OCI-LY1 (cell line): ENCODE results near the gene ADAMTS1.

ENCODE experiments used
- H2AFZ ChIP-seq: fragments of 200-600 bp; sonication (generic), shearing (Covaris generic); 2 replicates; pipeline ENCODE4 v1.6.0; 2014; ENCODE audit warnings: antibody characterized with exemption, mild to moderate bottlenecking, low read length
- H3F3A ChIP-seq: fragments of 200-600 bp; sonication (generic), shearing (Covaris generic); 2 replicates; pipeline ENCODE4 v1.6.0; 2014; ENCODE audit warnings: mild to moderate bottlenecking, antibody characterized with exemption, low read length, moderate library complexity; ENCODE audit not compliant: insufficient read depth
- H3K27ac ChIP-seq: fragments of 200-600 bp; sonication (generic); 2 replicates; pipeline ENCODE4 v1.5.1; 2014; ENCODE audit warnings: low read length, mixed run types, mild to moderate bottlenecking, low read depth; ENCODE audit not compliant: poor library complexity, severe bottlenecking
- H3K27me3 ChIP-seq: fragments of 200-600 bp; sonication (generic); 2 replicates; pipeline ENCODE4 v1.6.0; 2014; ENCODE audit warnings: antibody characterized with exemption, mild to moderate bottlenecking, low read length, moderate library complexity; ENCODE audit not compliant: insufficient read depth
- H3K36me3 ChIP-seq: fragments of 200-600 bp; sonication (generic); 2 replicates; pipeline ENCODE4 v1.6.1; 2014; ENCODE audit warnings: mild to moderate bottlenecking, antibody characterized with exemption, low read length, moderate library complexity, mixed read lengths; ENCODE audit not compliant: insufficient read depth
- H3K4me1 ChIP-seq: fragments of 200-600 bp; sonication (generic); 2 replicates; pipeline ENCODE4 v1.5.1; 2014; ENCODE audit warnings: mild to moderate bottlenecking, low read length, moderate library complexity; ENCODE audit not compliant: insufficient read depth, severe bottlenecking
- H3K4me2 ChIP-seq: fragments of 200-600 bp; sonication (generic), shearing (Covaris generic); 2 replicates; pipeline ENCODE4 v1.6.1; 2014; ENCODE audit warnings: low read length
- H3K4me3 ChIP-seq: fragments of 200-600 bp; sonication (generic); 2 replicates; pipeline ENCODE4 v1.5.1; 2014; ENCODE audit warnings: low read length, low read depth, mild to moderate bottlenecking, mixed read lengths; ENCODE audit not compliant: poor library complexity, severe bottlenecking
- H3K79me2 ChIP-seq: fragments of 200-600 bp; shearing (Covaris generic); 2 replicates; pipeline ENCODE4 v1.6.1; 2016; ENCODE audit warnings: mixed run types, low read length, mixed read lengths; ENCODE audit not compliant: insufficient read depth
- H3K9ac ChIP-seq: fragments of 200-600 bp; sonication (generic), shearing (Covaris generic); 2 replicates; pipeline ENCODE4 v1.6.1; 2014; ENCODE audit warnings: mild to moderate bottlenecking, low read length, mixed read lengths
- H3K9me2 ChIP-seq: fragments of 200-600 bp; sonication (generic), shearing (Covaris generic); 2 replicates; pipeline ENCODE4 v1.6.1; 2014; ENCODE audit warnings: low read depth, mild to moderate bottlenecking, low read length, mixed read lengths
- H3K9me3 ChIP-seq: fragments of 200-600 bp; shearing (Covaris generic); 2 replicates; pipeline ENCODE4 v1.6.1; 2014; ENCODE audit warnings: low read length, mixed read lengths
- H4K20me1 ChIP-seq: fragments of 200-600 bp; sonication (generic), shearing (Covaris generic); 2 replicates; pipeline ENCODE4 v1.6.0; 2016; ENCODE audit warnings: mild to moderate bottlenecking, low read length; ENCODE audit not compliant: insufficient read depth
- EZH2 ChIP-seq: fragments of 200-600 bp; sonication (generic), shearing (Covaris generic); IDR thresholded peaks from 2 replicates; pipeline ENCODE4 v1.8.0; 2017; ENCODE audit warnings: borderline replicate concordance, mixed run types, mild to moderate bottlenecking, antibody characterized with exemption, low read length, moderate library complexity, mixed read lengths
- TF ChIP-seq, protein P1 (sequence below): fragments of 200-600 bp; sonication (generic), shearing (Covaris generic); IDR thresholded peaks from 2 replicates; pipeline ENCODE4 v1.5.1; 2017; ENCODE audit warnings: mild to moderate bottlenecking, antibody characterized with exemption, low read length, moderate library complexity, mixed read lengths

ADAMTS1 gene

DNA sequence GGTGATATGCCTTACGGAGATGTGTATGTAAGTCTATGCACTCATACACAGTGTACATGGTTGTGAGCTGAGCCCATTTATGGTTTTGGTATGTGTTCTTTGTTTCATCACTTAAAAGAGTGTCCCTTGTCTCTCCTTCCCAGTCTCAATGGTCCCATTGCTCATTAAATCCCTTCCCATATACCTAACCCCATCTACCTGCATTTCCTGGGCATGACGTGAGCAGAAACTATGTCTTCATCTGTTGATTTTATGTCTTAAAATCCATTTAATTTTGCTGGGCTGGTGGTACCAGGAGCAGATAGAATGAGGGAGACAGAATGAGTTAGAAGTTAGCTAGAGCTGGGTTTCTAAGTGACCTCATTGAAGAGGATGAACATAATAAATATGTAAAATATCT lies 44.8 kb downstream of the ADAMTS1 start:
- Histone ChIP-seq H3K4me2 (no peak overlapping the region), H3K79me2 (no peaks in the 10 kb centered on the region), H3K9ac (no peak overlapping the region), H3K27me3 (no peaks in the 10 kb centered on the region), H4K20me1 (no peaks in the 10 kb centered on the region), H3K4me1 (no peaks in the 10 kb centered on the region), H3K27ac (no peak overlapping the region), H3F3A (no peaks in the 10 kb centered on the region), H3K36me3 (no peaks in the 10 kb centered on the region), H3K4me3 (no peak overlapping the region), H3K9me3 (no peaks in the 10 kb centered on the region), H3K9me2 (no peaks in the 10 kb centered on the region), H2AFZ (no peak overlapping the region)
- TF ChIP-seq, protein P1, sequence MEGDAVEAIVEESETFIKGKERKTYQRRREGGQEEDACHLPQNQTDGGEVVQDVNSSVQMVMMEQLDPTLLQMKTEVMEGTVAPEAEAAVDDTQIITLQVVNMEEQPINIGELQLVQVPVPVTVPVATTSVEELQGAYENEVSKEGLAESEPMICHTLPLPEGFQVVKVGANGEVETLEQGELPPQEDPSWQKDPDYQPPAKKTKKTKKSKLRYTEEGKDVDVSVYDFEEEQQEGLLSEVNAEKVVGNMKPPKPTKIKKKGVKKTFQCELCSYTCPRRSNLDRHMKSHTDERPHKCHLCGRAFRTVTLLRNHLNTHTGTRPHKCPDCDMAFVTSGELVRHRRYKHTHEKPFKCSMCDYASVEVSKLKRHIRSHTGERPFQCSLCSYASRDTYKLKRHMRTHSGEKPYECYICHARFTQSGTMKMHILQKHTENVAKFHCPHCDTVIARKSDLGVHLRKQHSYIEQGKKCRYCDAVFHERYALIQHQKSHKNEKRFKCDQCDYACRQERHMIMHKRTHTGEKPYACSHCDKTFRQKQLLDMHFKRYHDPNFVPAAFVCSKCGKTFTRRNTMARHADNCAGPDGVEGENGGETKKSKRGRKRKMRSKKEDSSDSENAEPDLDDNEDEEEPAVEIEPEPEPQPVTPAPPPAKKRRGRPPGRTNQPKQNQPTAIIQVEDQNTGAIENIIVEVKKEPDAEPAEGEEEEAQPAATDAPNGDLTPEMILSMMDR = no peak
- no peak for TF ChIP-seq EZH2

DNA sequence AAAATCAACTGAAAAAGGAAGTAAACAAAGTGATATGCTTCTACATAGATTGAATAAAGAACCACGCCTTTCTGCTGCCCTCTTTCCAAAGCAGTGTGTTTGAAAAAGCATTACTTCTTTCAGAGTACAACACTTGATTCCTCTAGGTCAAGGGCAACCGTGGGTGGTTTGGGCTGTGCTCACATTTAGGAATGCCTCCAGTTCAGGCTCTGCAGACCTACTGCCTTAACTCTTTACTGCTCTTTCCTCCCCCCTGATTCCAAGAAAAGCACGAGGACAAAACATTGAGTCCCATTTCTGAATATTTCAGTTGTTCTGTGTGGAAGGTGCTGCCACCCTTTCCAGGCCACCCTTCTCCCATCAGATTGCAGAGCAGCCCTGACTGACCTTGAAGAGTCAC lies 45.2 kb downstream of the ADAMTS1 start:
- TF ChIP-seq, protein P1 = no peak
- TF ChIP-seq EZH2 = no peak
- Histone ChIP-seq H4K20me1 (no peaks in the 10 kb centered on the region), H3F3A (no peaks in the 10 kb centered on the region), H3K4me1 (no peaks in the 10 kb centered on the region), H3K9ac (no peak overlapping the region), H3K4me3 (no peak overlapping the region), H2AFZ (no peak overlapping the region), H3K27ac (no peak overlapping the region), H3K27me3 (no peaks in the 10 kb centered on the region), H3K4me2 (no peak overlapping the region), H3K9me3 (no peaks in the 10 kb centered on the region), H3K9me2 (no peaks in the 10 kb centered on the region), H3K36me3 (no peaks in the 10 kb centered on the region), H3K79me2 (no peaks in the 10 kb centered on the region)

DNA sequence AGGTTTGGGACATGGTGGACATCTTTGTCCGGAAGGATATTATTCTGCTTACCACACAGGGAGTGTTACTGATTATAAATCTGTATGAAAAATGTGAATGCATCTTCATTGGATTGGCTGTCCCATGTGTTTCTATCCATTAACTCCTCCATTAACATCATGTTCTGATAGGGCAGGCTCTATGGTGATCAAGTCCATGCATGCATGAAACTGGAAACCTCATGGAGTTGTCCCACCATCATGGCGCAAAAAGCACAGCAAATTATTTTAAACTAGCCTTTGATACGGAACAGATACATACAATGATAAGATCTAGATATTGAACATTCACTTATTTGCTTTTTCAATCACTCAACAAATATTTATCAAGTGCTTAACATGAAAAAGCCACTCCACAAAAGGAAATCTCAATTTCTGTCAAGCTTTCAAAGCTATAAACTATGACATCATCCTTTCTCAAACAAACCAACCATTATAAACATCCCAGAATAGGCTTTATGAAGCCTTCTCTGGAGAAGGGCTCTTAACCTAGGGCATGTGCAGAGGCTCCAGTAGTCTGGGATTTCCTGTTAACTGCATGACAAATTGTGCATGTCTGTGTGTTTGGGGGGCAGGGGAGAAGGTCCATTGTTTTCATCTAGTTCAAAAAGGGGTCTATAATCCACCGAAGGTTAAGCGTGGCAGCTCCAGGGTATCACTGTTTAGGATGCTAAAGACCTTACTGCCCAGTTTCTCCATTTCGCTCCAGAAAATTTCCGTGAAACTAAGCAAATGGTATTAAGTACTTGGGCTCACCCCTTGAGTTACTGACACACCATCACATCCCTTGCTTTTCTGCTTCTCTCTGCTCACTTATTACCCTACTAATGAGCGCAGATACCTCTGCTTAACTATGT lies 46.1 kb downstream of the ADAMTS1 start:
- TF ChIP-seq EZH2 = no peak
- TF ChIP-seq, protein P1 = no peak
- no peak overlapping the region for H3K4me2 ChIP-seq
- no peaks in the 10 kb centered on the region for H3K79me2 ChIP-seq
- no peaks in the 10 kb centered on the region for H3K4me1 ChIP-seq
- no peaks in the 10 kb centered on the region for H3K9me2 ChIP-seq
- H3K9ac ChIP-seq = no peak overlapping the region
- H3K4me3 ChIP-seq = no peak overlapping the region
- H3K27me3 ChIP-seq = no peaks in the 10 kb centered on the region
- no peak overlapping the region for H3K27ac ChIP-seq
- H2AFZ ChIP-seq = no peak overlapping the region
- H3K36me3 ChIP-seq = no peaks in the 10 kb centered on the region
- no peaks in the 10 kb centered on the region for H4K20me1 ChIP-seq
- H3K9me3 ChIP-seq = no peaks in the 10 kb centered on the region
- H3F3A ChIP-seq = no peaks in the 10 kb centered on the region
